HL-60 (cell line): ENCODE measurements around the gene ZNF275.

Experiments used
- POLR2AphosphoS5 ChIP-seq: IDR thresholded peaks from 2 replicates; pipeline ENCODE4 v1.6.1; 2012; ENCODE audit warnings: low read depth
- SPI1 ChIP-seq: IDR thresholded peaks from 2 replicates; pipeline ENCODE4 v1.6.1; 2012; ENCODE audit warnings: low read depth, mild to moderate bottlenecking, borderline replicate concordance
- TF ChIP-seq, protein P1 (sequence below): IDR thresholded peaks from one replicate; pipeline ENCODE4 v1.5.1; 2011; ENCODE audit warnings: low read length, control low read depth, inconsistent platforms; ENCODE audit not compliant: insufficient read depth
- TF ChIP-seq, protein P2 (sequence below): IDR thresholded peaks from 2 replicates; pipeline ENCODE4 v1.6.1; 2012; ENCODE audit warnings: low read depth; ENCODE audit not compliant: insufficient replicate concordance

DNA sequence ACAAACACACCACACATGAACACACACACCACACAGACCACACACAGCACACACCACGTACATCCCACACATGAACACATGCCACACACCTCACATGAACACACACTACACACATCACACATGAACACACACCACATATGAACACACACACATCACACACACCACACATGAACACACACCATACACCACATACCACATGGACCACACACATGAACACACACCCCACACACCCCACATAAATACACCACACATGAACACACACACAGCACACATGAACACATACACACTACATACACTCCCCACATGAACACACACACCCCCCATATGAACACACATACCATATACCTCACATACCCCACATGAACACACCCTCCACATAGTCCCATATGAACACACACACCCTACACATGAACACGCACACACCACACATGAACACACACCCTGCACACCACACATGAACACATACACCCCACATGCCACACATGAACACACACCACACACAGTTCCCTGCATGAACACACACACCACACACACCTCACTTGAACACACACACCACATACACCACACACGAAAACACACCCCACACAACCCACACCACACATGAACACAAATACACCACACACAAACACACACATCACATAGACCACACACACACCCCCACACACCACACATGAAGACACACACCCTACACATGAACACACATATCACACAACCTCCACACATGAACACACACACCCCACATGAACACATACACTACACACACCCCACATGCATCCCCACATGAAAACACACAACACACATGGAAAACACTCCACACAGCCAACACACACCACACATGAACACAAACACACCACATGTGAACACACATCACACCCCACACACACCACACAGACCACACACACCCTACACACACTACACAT, 48.9 kb downstream of the ZNF275 start:
- TF ChIP-seq, protein P1, sequence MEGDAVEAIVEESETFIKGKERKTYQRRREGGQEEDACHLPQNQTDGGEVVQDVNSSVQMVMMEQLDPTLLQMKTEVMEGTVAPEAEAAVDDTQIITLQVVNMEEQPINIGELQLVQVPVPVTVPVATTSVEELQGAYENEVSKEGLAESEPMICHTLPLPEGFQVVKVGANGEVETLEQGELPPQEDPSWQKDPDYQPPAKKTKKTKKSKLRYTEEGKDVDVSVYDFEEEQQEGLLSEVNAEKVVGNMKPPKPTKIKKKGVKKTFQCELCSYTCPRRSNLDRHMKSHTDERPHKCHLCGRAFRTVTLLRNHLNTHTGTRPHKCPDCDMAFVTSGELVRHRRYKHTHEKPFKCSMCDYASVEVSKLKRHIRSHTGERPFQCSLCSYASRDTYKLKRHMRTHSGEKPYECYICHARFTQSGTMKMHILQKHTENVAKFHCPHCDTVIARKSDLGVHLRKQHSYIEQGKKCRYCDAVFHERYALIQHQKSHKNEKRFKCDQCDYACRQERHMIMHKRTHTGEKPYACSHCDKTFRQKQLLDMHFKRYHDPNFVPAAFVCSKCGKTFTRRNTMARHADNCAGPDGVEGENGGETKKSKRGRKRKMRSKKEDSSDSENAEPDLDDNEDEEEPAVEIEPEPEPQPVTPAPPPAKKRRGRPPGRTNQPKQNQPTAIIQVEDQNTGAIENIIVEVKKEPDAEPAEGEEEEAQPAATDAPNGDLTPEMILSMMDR, result no peak
- no peak for TF ChIP-seq POLR2AphosphoS5
- TF ChIP-seq SPI1, result no peak
- TF ChIP-seq, protein P2, sequence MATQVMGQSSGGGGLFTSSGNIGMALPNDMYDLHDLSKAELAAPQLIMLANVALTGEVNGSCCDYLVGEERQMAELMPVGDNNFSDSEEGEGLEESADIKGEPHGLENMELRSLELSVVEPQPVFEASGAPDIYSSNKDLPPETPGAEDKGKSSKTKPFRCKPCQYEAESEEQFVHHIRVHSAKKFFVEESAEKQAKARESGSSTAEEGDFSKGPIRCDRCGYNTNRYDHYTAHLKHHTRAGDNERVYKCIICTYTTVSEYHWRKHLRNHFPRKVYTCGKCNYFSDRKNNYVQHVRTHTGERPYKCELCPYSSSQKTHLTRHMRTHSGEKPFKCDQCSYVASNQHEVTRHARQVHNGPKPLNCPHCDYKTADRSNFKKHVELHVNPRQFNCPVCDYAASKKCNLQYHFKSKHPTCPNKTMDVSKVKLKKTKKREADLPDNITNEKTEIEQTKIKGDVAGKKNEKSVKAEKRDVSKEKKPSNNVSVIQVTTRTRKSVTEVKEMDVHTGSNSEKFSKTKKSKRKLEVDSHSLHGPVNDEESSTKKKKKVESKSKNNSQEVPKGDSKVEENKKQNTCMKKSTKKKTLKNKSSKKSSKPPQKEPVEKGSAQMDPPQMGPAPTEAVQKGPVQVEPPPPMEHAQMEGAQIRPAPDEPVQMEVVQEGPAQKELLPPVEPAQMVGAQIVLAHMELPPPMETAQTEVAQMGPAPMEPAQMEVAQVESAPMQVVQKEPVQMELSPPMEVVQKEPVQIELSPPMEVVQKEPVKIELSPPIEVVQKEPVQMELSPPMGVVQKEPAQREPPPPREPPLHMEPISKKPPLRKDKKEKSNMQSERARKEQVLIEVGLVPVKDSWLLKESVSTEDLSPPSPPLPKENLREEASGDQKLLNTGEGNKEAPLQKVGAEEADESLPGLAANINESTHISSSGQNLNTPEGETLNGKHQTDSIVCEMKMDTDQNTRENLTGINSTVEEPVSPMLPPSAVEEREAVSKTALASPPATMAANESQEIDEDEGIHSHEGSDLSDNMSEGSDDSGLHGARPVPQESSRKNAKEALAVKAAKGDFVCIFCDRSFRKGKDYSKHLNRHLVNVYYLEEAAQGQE, result no peak
